ENCODE measurements around the gene EIF2B2. TPM values are rescaled to one million over a fixed set of nuclear protein-coding genes. Genes with fewer than 3 reads are reported as not detected.
"Not testable (repeated sequence)": the region's sequence is repeated elsewhere in the genome, so short reads cannot be mapped to it uniquely, and the experiment has no call there.

Gene EIF2B2
- total RNA-seq, 1 experiment from 2014 or later: 57.3 TPM

GRCh38 chr14:74981833-74982232, 20.9 kb upstream of the EIF2B2 start:
- in situ Hi-C loops (cut with HindIII; ENCODE audit: low pct_unique_long_range_greater_than_20kb, low sequenced_read_pairs): no loop called here
- DNase-seq (ENCODE audit: low read depth, low spot score): no peak

GRCh38 chr14:74982661-74983060, 20.1 kb upstream of the EIF2B2 start:
- no peak for DNase-seq (ENCODE audit: low read depth, low spot score)
- in situ Hi-C loops (cut with HindIII; ENCODE audit: low pct_unique_long_range_greater_than_20kb, low sequenced_read_pairs): no loop called here

- no peak for DNase-seq (ENCODE audit: low read depth, low spot score)
- in situ Hi-C loops (cut with HindIII; ENCODE audit: low pct_unique_long_range_greater_than_20kb, low sequenced_read_pairs): no loop called here
Measured at GRCh38 chr14:74983343-74983742, 19.4 kb upstream of the EIF2B2 start.

GRCh38 chr14:74984236-74985027, 18.3 kb upstream of the EIF2B2 start:
- DNase-seq (ENCODE audit: low read depth, low spot score): no peak
- in situ Hi-C loops (cut with HindIII; ENCODE audit: low pct_unique_long_range_greater_than_20kb, low sequenced_read_pairs): no loop called here

- in situ Hi-C loops (cut with HindIII; ENCODE audit: low pct_unique_long_range_greater_than_20kb, low sequenced_read_pairs): no loop called here
- DNase-seq (ENCODE audit: low read depth, low spot score): no peak
Measured at GRCh38 chr14:74985028-74985310, 17.8 kb upstream of the EIF2B2 start.

GRCh38 chr14:74985806-74986205, 16.9 kb upstream of the EIF2B2 start:
- DNase-seq (ENCODE audit: low read depth, low spot score): no peak
- in situ Hi-C loops (cut with HindIII; ENCODE audit: low pct_unique_long_range_greater_than_20kb, low sequenced_read_pairs): no loop called here

GRCh38 chr14:74988131-74988530, 14.6 kb upstream of the EIF2B2 start:
- peak; percentile 38 for DNase-seq (ENCODE audit: low read depth, low spot score)
- in situ Hi-C loops (cut with HindIII; ENCODE audit: low pct_unique_long_range_greater_than_20kb, low sequenced_read_pairs): no loop called here

GRCh38 chr14:74988993-74989392, 13.7 kb upstream of the EIF2B2 start:
- in situ Hi-C loops (cut with HindIII; ENCODE audit: low pct_unique_long_range_greater_than_20kb, low sequenced_read_pairs): no loop called here
- no peak for DNase-seq (ENCODE audit: low read depth, low spot score)

GRCh38 chr14:74994182-74994581, 8.5 kb upstream of the EIF2B2 start:
- in situ Hi-C loops (cut with HindIII; ENCODE audit: low pct_unique_long_range_greater_than_20kb, low sequenced_read_pairs); DNase-seq (ENCODE audit: low read depth, low spot score): not testable (repeated sequence)

- in situ Hi-C loops (cut with HindIII; ENCODE audit: low pct_unique_long_range_greater_than_20kb, low sequenced_read_pairs); DNase-seq (ENCODE audit: low read depth, low spot score): not testable (repeated sequence)
Measured at GRCh38 chr14:74995781-74996180, 6.9 kb upstream of the EIF2B2 start.

GRCh38 chr14:75001261-75001660, 1.5 kb upstream of the EIF2B2 start:
- DNase-seq (ENCODE audit: low read depth, low spot score): no peak
- in situ Hi-C loops (cut with HindIII; ENCODE audit: low pct_unique_long_range_greater_than_20kb, low sequenced_read_pairs): no loop called here

- DNase-seq (ENCODE audit: low read depth, low spot score): no peak
- in situ Hi-C loops (cut with HindIII; ENCODE audit: low pct_unique_long_range_greater_than_20kb, low sequenced_read_pairs): no loop called here
Measured at GRCh38 chr14:75001899-75002298, 822 bp upstream of the EIF2B2 start.

GRCh38 chr14:75003250-75004027, 718 bp downstream of the EIF2B2 start:
- in situ Hi-C loops (cut with HindIII; ENCODE audit: low pct_unique_long_range_greater_than_20kb, low sequenced_read_pairs): no loop called here
- DNase-seq (ENCODE audit: low read depth, low spot score): no peak

GRCh38 chr14:75005357-75005756, 2.6 kb downstream of the EIF2B2 start:
- in situ Hi-C loops (cut with HindIII; ENCODE audit: low pct_unique_long_range_greater_than_20kb, low sequenced_read_pairs): no loop called here
- DNase-seq (ENCODE audit: low read depth, low spot score): no peak

GRCh38 chr14:75009176-75009575, 6.5 kb downstream of the EIF2B2 start:
- no peak for DNase-seq (ENCODE audit: low read depth, low spot score)
- in situ Hi-C loops (cut with HindIII; ENCODE audit: low pct_unique_long_range_greater_than_20kb, low sequenced_read_pairs): no loop called here

- no peak for DNase-seq (ENCODE audit: low read depth, low spot score)
- in situ Hi-C loops (cut with HindIII; ENCODE audit: low pct_unique_long_range_greater_than_20kb, low sequenced_read_pairs): no loop called here
Measured at GRCh38 chr14:75010472-75011093, 7.9 kb downstream of the EIF2B2 start.

- peak; percentile 69 for DNase-seq (ENCODE audit: low read depth, low spot score)
- in situ Hi-C loops (cut with HindIII; ENCODE audit: low pct_unique_long_range_greater_than_20kb, low sequenced_read_pairs): no loop called here
Measured at GRCh38 chr14:75011356-75011994, 8.8 kb downstream of the EIF2B2 start.

- in situ Hi-C loops (cut with HindIII; ENCODE audit: low pct_unique_long_range_greater_than_20kb, low sequenced_read_pairs): no loop called here
- DNase-seq (ENCODE audit: low read depth, low spot score): no peak
Measured at GRCh38 chr14:75013290-75013689, 10.6 kb downstream of the EIF2B2 start.
